ENCODE results near the gene CD180.
"Not testable (repeated sequence)": the region's sequence is repeated elsewhere in the genome, so short reads cannot be mapped to it uniquely, and the experiment has no call there.

Gene CD180

GRCh38 chr5:67188274-67189078, 8.1 kb downstream of the CD180 start:
- DNase-seq (ENCODE audit: low spot score) = no peak

DNA sequence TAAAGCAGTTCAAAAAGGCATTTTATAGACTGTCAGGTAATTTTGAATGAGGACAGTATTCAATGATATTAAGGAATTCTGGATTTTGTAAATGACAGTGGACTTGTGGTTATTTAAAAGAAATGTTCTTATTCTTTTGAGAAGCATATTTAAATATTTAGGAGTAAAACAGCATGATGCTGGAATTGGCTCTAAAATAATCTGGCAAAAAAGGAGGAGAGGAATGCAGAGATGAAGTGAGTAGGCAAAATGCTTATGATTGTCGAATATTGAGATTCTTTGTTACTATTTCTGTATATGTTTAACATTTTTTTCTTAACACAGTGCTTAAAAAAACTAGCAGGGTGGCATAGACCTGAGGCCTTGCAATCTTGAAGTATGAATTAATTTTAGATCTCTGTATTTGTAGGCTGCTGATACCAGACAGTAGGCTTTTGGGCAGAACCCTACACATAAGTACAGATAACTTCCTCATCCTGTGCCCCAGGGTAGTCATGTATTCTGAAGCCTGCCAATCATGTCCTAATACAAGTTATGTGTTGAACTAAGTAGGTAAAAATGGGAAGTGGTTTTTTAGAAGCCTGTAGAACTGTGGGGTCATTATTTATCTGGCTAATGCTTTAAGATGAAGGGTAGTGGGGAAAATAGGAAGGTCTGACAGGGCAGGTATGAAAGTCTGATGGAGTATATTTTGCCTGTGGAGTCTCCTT, 9.4 kb downstream of the CD180 start:
- DNase-seq (ENCODE audit: low spot score) = no peak

- DNase-seq (ENCODE audit: low spot score) = no peak
Measured at GRCh38 chr5:67183859-67184258, 12.7 kb downstream of the CD180 start.

- no peak for DNase-seq (ENCODE audit: low spot score)
Measured at GRCh38 chr5:67182301-67182790, 14.3 kb downstream of the CD180 start.

- no peak for DNase-seq (ENCODE audit: low spot score)
Measured at GRCh38 chr5:67181648-67182221, 14.9 kb downstream of the CD180 start.

- DNase-seq (ENCODE audit: low spot score) = no peak
Measured at GRCh38 chr5:67179697-67180361, 16.8 kb downstream of the CD180 start.

GRCh38 chr5:67178966-67179365, 17.6 kb downstream of the CD180 start:
- no peak for DNase-seq (ENCODE audit: low spot score)

DNA sequence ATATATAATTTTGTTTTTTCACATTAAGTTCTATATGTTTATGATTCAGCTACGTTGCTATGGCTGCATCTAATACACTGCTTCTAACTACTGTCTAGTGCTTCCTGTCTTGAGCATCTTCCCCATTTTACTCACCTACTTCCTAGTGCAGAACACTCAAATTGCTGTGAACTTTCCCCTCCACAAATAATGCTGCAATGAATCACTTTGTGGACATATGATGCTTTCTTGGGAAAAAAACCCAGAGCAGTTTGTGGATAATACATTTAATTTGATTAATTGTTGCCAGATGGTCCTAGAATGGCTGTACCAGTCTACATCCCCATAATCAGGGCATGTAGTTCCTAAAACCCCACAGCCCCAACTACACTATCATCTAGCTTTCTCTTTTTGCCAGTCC, 18.5 kb downstream of the CD180 start:
- DNase-seq (ENCODE audit: low spot score) = no peak

GRCh38 chr5:67176936-67177335, 19.7 kb downstream of the CD180 start:
- DNase-seq (ENCODE audit: low spot score) = no peak

GRCh38 chr5:67173959-67174358, 22.6 kb downstream of the CD180 start:
- no peak for DNase-seq (ENCODE audit: low spot score)

DNA sequence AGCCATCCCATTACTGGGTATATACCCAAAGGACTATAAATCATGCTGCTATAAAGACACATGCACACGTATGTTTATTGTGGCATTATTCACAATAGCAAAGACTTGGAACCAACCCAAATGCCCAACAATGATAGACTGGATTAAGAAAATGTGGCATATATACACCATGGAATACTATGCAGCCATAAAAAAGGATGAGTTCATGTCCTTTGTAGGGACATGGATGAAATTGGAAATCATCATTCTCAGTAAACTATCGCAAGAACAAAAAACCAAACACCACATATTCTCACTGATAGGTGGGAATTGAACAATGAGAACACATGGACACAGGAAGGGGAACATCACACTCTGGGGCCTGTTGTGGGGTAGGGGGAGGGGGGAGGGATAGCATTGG, 23.2 kb downstream of the CD180 start:
- not testable (repeated sequence) for DNase-seq (ENCODE audit: low spot score)

DNA sequence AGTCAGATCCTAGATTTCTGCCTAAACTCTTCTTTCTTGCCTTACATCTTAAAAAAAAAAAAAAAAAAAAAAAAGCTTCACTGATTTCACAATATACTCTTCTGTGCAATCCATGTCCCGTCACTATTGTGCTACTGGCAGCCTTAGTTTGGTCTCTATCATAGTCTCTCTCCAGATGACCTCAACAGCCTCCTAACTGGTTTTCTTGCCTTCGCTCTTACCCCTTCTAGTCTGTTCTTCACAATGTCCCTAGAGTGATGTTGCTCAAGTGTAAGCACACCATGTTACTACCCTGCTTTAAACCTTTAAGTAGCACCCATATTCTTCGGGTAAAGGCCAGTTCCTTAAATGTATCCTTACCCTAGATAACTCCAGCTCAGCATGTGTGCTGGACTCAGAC, 25.8 kb downstream of the CD180 start:
- no peak for DNase-seq (ENCODE audit: low spot score)

DNA sequence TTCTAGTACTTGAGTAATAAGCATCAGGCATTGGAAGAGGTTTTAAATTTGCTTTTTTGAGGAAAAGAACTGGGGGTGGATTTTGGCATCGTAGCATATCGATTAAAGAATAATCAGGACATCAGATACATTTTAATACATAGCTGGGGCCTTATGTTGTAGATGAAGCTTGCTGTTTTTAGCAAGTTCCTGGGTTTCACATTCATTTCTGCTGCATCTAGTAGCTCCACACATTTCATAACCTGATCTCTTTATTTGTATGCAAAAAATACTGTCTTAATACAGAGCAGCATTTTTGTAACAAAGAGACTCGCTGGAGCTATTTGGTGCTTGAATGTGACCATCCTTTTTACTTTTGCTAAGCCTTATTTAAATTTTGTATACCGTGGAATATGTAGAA, 28.5 kb downstream of the CD180 start:
- DNase-seq (ENCODE audit: low spot score) = no peak

DNA sequence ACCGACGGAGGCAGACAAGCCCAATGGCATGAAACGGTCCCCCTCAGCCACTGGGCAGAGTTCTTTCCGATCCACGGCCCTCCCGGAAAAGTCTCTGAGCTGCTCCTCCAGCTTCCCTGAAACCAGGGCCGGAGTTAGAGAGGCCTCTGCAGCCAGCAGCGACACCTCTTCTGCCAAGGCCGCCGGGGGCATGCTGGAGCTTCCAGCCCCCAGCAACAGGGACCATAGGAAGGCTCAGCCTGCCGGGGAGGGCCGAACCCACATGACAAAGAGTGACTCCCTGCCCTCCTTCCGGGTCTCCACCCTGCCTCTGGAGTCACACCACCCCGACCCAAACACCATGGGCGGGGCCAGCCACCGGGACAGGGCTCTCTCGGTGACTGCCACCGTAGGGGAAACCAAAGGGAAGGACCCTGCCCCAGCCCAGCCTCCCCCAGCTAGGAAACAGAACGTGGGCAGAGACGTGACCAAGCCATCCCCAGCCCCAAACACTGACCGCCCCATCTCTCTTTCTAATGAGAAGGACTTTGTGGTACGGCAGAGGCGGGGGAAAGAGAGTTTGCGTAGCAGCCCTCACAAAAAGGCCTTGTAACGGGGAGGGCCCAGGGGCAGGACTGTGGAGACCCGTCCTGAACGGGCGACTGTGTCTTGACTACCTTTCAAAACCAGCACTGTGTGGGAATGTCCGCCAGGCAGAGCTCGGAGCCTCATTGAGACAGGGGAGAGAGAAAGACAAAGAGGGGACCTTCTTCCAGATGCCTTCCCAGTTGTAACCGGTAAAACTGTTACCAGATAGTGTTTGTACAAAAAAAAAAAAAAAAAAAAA, 29.9 kb downstream of the CD180 start:
- no peak for DNase-seq (ENCODE audit: low spot score)

DNA sequence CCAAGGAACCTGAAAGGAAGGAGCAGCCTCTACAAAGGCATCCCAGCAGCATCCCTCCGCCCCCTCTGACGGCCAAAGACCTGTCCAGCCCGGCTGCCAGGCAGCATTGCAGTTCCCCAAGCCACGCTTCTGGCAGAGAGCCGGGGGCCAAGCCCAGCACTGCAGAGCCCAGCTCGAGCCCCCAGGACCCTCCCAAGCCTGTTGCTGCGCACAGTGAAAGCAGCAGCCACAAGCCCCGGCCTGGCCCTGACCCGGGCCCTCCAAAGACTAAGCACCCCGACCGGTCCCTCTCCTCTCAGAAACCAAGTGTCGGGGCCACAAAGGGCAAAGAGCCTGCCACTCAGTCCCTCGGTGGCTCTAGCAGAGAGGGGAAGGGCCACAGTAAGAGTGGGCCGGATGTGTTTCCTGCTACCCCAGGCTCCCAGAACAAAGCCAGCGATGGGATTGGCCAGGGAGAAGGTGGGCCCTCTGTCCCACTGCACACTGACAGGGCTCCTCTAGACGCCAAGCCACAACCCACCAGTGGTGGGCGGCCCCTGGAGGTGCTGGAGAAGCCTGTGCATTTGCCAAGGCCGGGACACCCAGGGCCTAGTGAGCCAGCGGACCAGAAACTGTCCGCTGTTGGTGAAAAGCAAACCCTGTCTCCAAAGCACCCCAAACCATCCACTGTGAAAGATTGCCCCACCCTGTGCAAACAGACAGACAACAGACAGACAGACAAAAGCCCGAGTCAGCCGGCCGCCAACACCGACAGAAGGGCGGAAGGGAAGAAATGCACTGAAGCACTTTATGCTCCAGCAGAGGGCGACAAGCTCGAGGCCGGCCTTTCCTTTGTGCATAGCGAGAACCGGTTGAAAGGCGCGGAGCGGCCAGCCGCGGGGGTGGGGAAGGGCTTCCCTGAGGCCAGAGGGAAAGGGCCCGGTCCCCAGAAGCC, 30.8 kb downstream of the CD180 start:
- peak; percentile 81 for DNase-seq (ENCODE audit: low spot score)

DNA sequence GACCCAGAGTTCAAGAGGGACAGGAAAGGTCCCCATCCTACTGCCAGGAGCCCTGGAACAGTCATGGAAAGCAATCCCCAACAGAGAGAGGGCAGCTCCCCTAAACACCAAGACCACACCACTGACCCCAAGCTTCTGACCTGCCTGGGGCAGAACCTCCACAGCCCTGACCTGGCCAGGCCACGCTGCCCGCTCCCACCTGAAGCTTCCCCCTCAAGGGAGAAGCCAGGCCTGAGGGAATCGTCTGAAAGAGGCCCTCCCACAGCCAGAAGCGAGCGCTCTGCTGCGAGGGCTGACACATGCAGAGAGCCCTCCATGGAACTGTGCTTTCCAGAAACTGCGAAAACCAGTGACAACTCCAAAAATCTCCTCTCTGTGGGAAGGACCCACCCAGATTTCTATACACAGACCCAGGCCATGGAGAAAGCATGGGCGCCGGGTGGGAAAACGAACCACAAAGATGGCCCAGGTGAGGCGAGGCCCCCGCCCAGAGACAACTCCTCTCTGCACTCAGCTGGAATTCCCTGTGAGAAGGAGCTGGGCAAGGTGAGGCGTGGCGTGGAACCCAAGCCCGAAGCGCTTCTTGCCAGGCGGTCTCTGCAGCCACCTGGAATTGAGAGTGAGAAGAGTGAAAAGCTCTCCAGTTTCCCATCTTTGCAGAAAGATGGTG, 31.6 kb downstream of the CD180 start:
- DNase-seq (ENCODE audit: low spot score) = no peak

DNA sequence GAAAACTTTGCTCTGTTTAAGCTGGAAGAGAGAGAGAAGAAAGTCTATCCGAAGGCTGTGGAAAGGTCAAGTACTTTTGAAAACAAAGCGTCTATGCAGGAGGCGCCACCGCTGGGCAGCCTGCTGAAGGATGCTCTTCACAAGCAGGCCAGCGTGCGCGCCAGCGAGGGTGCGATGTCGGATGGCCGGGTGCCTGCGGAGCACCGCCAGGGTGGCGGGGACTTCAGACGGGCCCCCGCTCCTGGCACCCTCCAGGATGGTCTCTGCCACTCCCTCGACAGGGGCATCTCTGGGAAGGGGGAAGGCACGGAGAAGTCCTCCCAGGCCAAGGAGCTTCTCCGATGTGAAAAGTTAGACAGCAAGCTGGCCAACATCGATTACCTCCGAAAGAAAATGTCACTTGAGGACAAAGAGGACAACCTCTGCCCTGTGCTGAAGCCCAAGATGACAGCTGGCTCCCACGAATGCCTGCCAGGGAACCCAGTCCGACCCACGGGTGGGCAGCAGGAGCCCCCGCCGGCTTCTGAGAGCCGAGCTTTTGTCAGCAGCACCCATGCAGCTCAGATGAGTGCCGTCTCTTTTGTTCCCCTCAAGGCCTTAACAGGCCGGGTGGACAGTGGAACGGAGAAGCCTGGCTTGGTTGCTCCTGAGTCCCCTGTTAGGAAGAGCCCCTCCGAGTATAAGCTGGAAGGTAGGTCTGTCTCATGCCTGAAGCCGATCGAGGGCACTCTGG, 32.6 kb downstream of the CD180 start:
- no peak for DNase-seq (ENCODE audit: low spot score)

GRCh38 chr5:67163231-67163756, 33.3 kb downstream of the CD180 start:
- no peak for DNase-seq (ENCODE audit: low spot score)

DNA sequence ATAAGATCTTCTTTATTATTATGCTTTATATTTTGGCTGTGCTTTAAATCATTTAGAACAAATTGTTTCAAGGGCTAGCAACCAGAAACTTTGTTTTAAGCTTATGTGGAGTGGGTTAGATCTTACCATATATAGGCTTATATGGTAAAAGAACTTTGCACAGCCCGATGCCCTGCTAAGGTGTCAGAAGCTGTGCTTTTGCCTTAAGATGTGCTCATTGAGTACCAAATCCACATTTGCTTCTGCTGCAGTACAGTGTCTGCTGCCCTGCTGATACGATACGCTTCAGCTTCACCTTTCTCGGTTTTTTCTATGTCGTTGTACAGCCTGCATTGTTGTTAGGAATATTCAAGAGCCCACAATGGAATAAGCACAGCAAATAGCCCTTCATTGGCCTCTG, 34.8 kb downstream of the CD180 start:
- DNase-seq (ENCODE audit: low spot score) = no peak

All from LoVo (cell line).